SK-N-SH (cell line): ENCODE results near the gene TET2. TPM values are rescaled to one million over a fixed set of nuclear protein-coding genes. Genes with fewer than 3 reads are reported as not detected.

ENCODE experiments used
- CTCF ChIA-PET: fragments of 300-600, 350-600 bp; formaldehyde crosslinking; extraction: SDS; loops from one replicate; lab custom pipeline; 2021; lab: Yijun Ruan, JAX
- POLR2A ChIA-PET: fragments of 350-600 bp; sonication (Branson Sonifier 250); formaldehyde crosslinking; extraction: SDS; loops from one replicate; lab custom pipeline; 2020; ENCODE audit warnings: antibody characterized with exemption, inconsistent platforms; lab: Yijun Ruan, JAX
- DNase-seq: peaks from one replicate; pipeline ENCODE4 v3.0.0; 2012
- H2AFZ ChIP-seq: fragments of 200-600 bp; sonication (generic); 2 replicates; pipeline ENCODE4 v1.8.1; 2016; ENCODE audit warnings: antibody characterized with exemption, mild to moderate bottlenecking, low read depth
- H3F3A ChIP-seq: fragments of 200-600 bp; sonication (generic); replicated peaks from 2 replicates; pipeline ENCODE3; 2016; ENCODE audit warnings: antibody characterized with exemption, mild to moderate bottlenecking; ENCODE audit not compliant: insufficient read depth
- H3K27ac ChIP-seq, 2 experiments: fragments of 200-500 bp in 1 of 2; fragments of 200-600 bp in 1 of 2; sonication (Bioruptor generic) in 1 of 2; sonication (generic), shearing (Covaris generic) in 1 of 2; 2 replicates each; pipeline versions ENCODE4 v1.5.1 to v1.6.1; 2014 to 2016; ENCODE audit warnings: low read depth in 2 of 2, inconsistent platforms in 1 of 2, low read length in 1 of 2, mild to moderate bottlenecking in 1 of 2, mixed read lengths in 1 of 2
- H3K27me3 ChIP-seq: fragments of 200-600 bp; sonication (generic), shearing (Covaris generic); 2 replicates; pipeline ENCODE4 v1.6.1; 2016; ENCODE audit warnings: mixed run types; ENCODE audit not compliant: insufficient read depth
- H3K36me3 ChIP-seq, 2 experiments: fragments of 200-500 bp in 1 of 2; fragments of 200-600 bp in 1 of 2; sonication (Bioruptor generic) in 1 of 2; sonication (generic) in 1 of 2; replicated peaks in 1 of 2; 2 replicates each; pipeline versions ENCODE3 to v1.5.1; 2014 to 2016; ENCODE audit warnings: low read length in 1 of 2, mild to moderate bottlenecking in 1 of 2; ENCODE audit not compliant: insufficient read depth in 2 of 2, control insufficient read depth in 1 of 2
- H3K4me1 ChIP-seq, 2 experiments: fragments of 200-500 bp in 1 of 2; fragments of 200-600 bp in 1 of 2; sonication (Bioruptor generic) in 1 of 2; sonication (generic), shearing (Covaris generic) in 1 of 2; 2 replicates each; pipeline versions ENCODE4 v1.5.1 to v1.6.1; 2014 to 2016; ENCODE audit warnings: low read depth in 1 of 2, low read length in 1 of 2, mixed run types in 1 of 2; ENCODE audit not compliant: insufficient read depth in 2 of 2, control insufficient read depth in 1 of 2
- H3K4me2 ChIP-seq: fragments of 200-600 bp; sonication (generic), shearing (Covaris generic); 2 replicates; pipeline ENCODE4 v1.6.1; 2017; ENCODE audit warnings: mixed run types
- H3K4me3 ChIP-seq, 2 experiments: fragments of 200-500 bp in 1 of 2; fragments of 200-600 bp in 1 of 2; sonication (Bioruptor generic) in 1 of 2; sonication (generic), shearing (Covaris generic) in 1 of 2; 2 replicates each; pipeline versions ENCODE4 v1.5.1 to v1.8.1; 2014 to 2016; ENCODE audit warnings: low read depth in 2 of 2, inconsistent platforms in 1 of 2, low read length in 1 of 2, mild to moderate bottlenecking in 1 of 2, mixed read lengths in 1 of 2, moderate library complexity in 1 of 2
- H3K79me2 ChIP-seq: fragments of 200-600 bp; sonication (generic); 2 replicates; pipeline ENCODE4 v1.8.1; 2017; ENCODE audit warnings: mild to moderate bottlenecking; ENCODE audit not compliant: insufficient read depth
- H3K9ac ChIP-seq: fragments of 200-600 bp; sonication (generic); 2 replicates; pipeline ENCODE4 v1.6.1; 2017; ENCODE audit warnings: mixed run types
- H3K9me2 ChIP-seq: fragments of 200-600 bp; sonication (generic); 2 replicates; pipeline ENCODE4 v1.6.1; 2017; ENCODE audit warnings: mixed run types
- H3K9me3 ChIP-seq: fragments of 200-600 bp; sonication (generic); 2 replicates; pipeline ENCODE4 v1.6.1; 2017; ENCODE audit warnings: mixed run types, mild to moderate bottlenecking, moderate library complexity
- H4K20me1 ChIP-seq: fragments of 200-600 bp; sonication (generic); 2 replicates; pipeline ENCODE4 v1.6.1; 2017; ENCODE audit warnings: mild to moderate bottlenecking, mixed run types; ENCODE audit not compliant: insufficient read depth
- CHD2 ChIP-seq: fragments of 150-350 bp; IDR thresholded peaks from 2 replicates; pipeline ENCODE4 v1.6.1; 2018; ENCODE audit warnings: low read length; ENCODE audit not compliant: partially characterized antibody
- ELF1 ChIP-seq: IDR thresholded peaks from 2 replicates; pipeline ENCODE4 v1.4.0; 2012
- EP300 ChIP-seq, 2 experiments: IDR thresholded peaks; 2 replicates each; pipeline versions ENCODE4 v1.4.0 to v1.6.1; 2012; ENCODE audit warnings: borderline replicate concordance in 1 of 2, low read depth in 1 of 2, low read length in 1 of 2
- EZH2phosphoT487 ChIP-seq: fragments of 200-600 bp; sonication (generic); IDR thresholded peaks from 2 replicates; pipeline ENCODE4 v1.6.1; 2017; ENCODE audit warnings: low read depth, mixed run types, mild to moderate bottlenecking, antibody characterized with exemption, moderate library complexity, borderline replicate concordance
- FOSL2 ChIP-seq: IDR thresholded peaks from 2 replicates; pipeline ENCODE4 v1.4.0; 2012; ENCODE audit warnings: low read depth, mild to moderate bottlenecking, moderate library complexity, borderline replicate concordance
- FOXJ3 ChIP-seq: sonication (generic); formaldehyde crosslinking; IDR thresholded peaks from 2 replicates; pipeline ENCODE4 v1.5.1; 2020; ENCODE audit warnings: mild to moderate bottlenecking, missing genetic modification reagents
- GABPA ChIP-seq: IDR thresholded peaks from 2 replicates; pipeline ENCODE4 v1.4.0; 2012; ENCODE audit warnings: low read depth, mild to moderate bottlenecking
- IRF3 ChIP-seq: fragments of 150-350 bp; IDR thresholded peaks from 2 replicates; pipeline ENCODE4 v1.6.1; 2016; ENCODE audit warnings: mild to moderate bottlenecking, low read depth, low read length
- JUND ChIP-seq: IDR thresholded peaks from 2 replicates; pipeline ENCODE4 v1.4.0; 2012
- MXI1 ChIP-seq: IDR thresholded peaks from 2 replicates; pipeline ENCODE4 v1.6.1; 2012; ENCODE audit warnings: mild to moderate bottlenecking, low read depth, low read length, improper control_type of control experiment
- NFIC ChIP-seq: IDR thresholded peaks from 2 replicates; pipeline ENCODE4 v1.4.0; 2012; ENCODE audit warnings: borderline replicate concordance
- NRF1 ChIP-seq: IDR thresholded peaks from 2 replicates; pipeline ENCODE4 v1.6.1; 2012; ENCODE audit warnings: low read depth, mild to moderate bottlenecking, low read length
- POLR2AphosphoS5 ChIP-seq: IDR thresholded peaks from 2 replicates; pipeline ENCODE4 v1.6.1; 2012; ENCODE audit warnings: low read depth, low read length
- RAD21 ChIP-seq: IDR thresholded peaks from 2 replicates; pipeline ENCODE4 v1.6.1; 2012; ENCODE audit warnings: mild to moderate bottlenecking, low read length
- RCOR1 ChIP-seq: fragments of 150-350 bp; IDR thresholded peaks from 2 replicates; pipeline ENCODE4 v1.6.1; 2017; ENCODE audit warnings: antibody characterized with exemption, low read length
- RXRA ChIP-seq: IDR thresholded peaks from 2 replicates; pipeline ENCODE4 v1.4.0; 2012; ENCODE audit warnings: low read depth, mild to moderate bottlenecking, borderline replicate concordance
- SIN3A ChIP-seq: IDR thresholded peaks from 2 replicates; pipeline ENCODE4 v1.6.1; 2012; ENCODE audit warnings: low read depth, mild to moderate bottlenecking, low read length, moderate library complexity, borderline replicate concordance
- TCF12 ChIP-seq: IDR thresholded peaks from 2 replicates; pipeline ENCODE4 v1.4.0; 2012
- USF2 ChIP-seq: fragments of 150-350 bp; IDR thresholded peaks from 2 replicates; pipeline ENCODE4 v1.6.1; 2017; ENCODE audit warnings: antibody characterized with exemption, low read length, low read depth, borderline replicate concordance
- YY1 ChIP-seq: IDR thresholded peaks from 2 replicates; pipeline ENCODE4 v1.4.0; 2012; ENCODE audit warnings: low read depth, mild to moderate bottlenecking
- ZBTB33 ChIP-seq: IDR thresholded peaks from 2 replicates; pipeline ENCODE4 v1.4.0; 2012; ENCODE audit warnings: low read depth, borderline replicate concordance
- WGBS: methylation state at CpG from one replicate; pipeline ENCODE4 v1.1.6; 2017; ENCODE audit warnings: low lambda C conversion rate; 5-methylcytosine and 5-hydroxymethylcytosine counted together
- polyA plus RNA-seq, 3 experiments: library from polyadenylated mRNA; depleted of rRNA; stranded (reverse); fragments of >200 nt; gene quantifications; 2 replicates each; pipeline ENCODE4 v1.2.3, GENCODE V29; 2012
- TF ChIP-seq, protein P1 (sequence below): IDR thresholded peaks from 2 replicates; pipeline ENCODE4 v1.4.0; 2012; ENCODE audit warnings: low read depth
- TF ChIP-seq, protein P2 (sequence below): fragments of 200-600 bp; sonication (generic); IDR thresholded peaks from 2 replicates; pipeline ENCODE4 v1.6.1; 2017; ENCODE audit warnings: antibody characterized with exemption, mild to moderate bottlenecking, moderate library complexity

Gene TET2
- polyA plus RNA-seq, 1 of the 3 experiments (the other 2 are of a cell fraction): 3.5 TPM

DNA sequence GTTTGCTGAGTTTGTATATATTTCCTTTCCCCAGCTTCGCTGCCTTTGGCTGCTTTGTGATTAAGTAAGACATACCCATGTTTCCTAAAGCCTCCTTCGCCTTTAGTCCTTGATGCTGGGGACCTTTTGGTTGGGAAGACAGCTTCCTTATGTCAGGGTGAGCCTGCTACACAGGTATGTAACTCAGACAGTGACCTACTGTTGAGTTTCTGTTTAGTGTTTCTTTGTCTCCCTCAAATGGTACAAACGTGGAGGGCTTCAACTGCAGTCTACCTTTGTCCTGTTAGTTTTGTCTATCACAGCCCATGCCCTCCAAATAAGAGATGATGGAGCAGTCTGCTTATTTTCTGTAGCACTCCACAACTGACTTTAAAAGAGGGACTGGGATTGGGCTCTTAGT, 59.5 kb downstream of the TET2 start:
- Histone ChIP-seq H3F3A (no peaks in the 10 kb centered on the region), H3K9ac (no peak overlapping the region), H3K27me3 (no peaks in the 10 kb centered on the region), H2AFZ (no peak overlapping the region), H4K20me1 (no peaks in the 10 kb centered on the region; the same call in 1 of the 2 replicates), H3K36me3 (peaks cover 0 to 2% of the 10 kb centered on the region in 2 experiments), H3K4me3 (no peak overlapping the region), H3K4me1 (peaks cover 0 to 7% of the 10 kb centered on the region in 2 experiments; a peak in 1 of 4 replicates), H3K4me2 (no peak overlapping the region)
- CTCF ChIA-PET: interaction anchor here (0.8 to 0.9 kb wide), 2 partner anchors 12 to 24 kb away, joined by 3 to 4 read pairs; no protein-coding TSS in a partner anchor
- 88% methylated on average over 3 of the region's 3 CpGs for WGBS
- no peak for TF ChIP-seq CHD2
- TF ChIP-seq RXRA: no peak
- no peak for TF ChIP-seq ZBTB33
- no peak for TF ChIP-seq EZH2phosphoT487
- TF ChIP-seq FOSL2: no peak
- TF ChIP-seq YY1: no peak
- TF ChIP-seq ELF1: no peak
- no peak for TF ChIP-seq SIN3A
- no peak for TF ChIP-seq NFIC
- TF ChIP-seq GABPA: no peak
- no peak for TF ChIP-seq JUND
- TF ChIP-seq, all 33 proteins: peak for 0
- H3K9me3 ChIP-seq: no peaks in the 10 kb centered on the region
- H3K27ac ChIP-seq: no peak overlapping the region
- POLR2A ChIA-PET: no interaction called here
- H3K9me2 ChIP-seq: no peaks in the 10 kb centered on the region
- H3K79me2 ChIP-seq: peaks cover 35% of the 10 kb centered on the region
- no peak for DNase-seq

GRCh38 chr4:105207386-105207785, 60.7 kb downstream of the TET2 start:
- Histone ChIP-seq H4K20me1 (no peaks in the 10 kb centered on the region; the same call in 1 of the 2 replicates), H3K27ac (no peak overlapping the region), H3K27me3 (no peaks in the 10 kb centered on the region), H3K9me2 (no peaks in the 10 kb centered on the region), H3K4me3 (no peak overlapping the region), H3K9me3 (no peaks in the 10 kb centered on the region), H3F3A (no peaks in the 10 kb centered on the region), H3K36me3 (peaks cover 0 to 2% of the 10 kb centered on the region in 2 experiments), H3K9ac (no peak overlapping the region), H3K79me2 (peaks cover 39% of the 10 kb centered on the region), H2AFZ (no peak overlapping the region), H3K4me1 (peaks cover 0 to 6% of the 10 kb centered on the region in 2 experiments; a peak in 1 of 4 replicates), H3K4me2 (no peak overlapping the region)
- DNase-seq: no peak
- ChIA-PET POLR2A (no interaction called here), CTCF (interaction anchor here (0.9 kb wide), 1 partner anchor 11 kb away, joined by 4 read pairs; no protein-coding TSS in a partner anchor)
- TF ChIP-seq POLR2AphosphoS5 (no peak), NFIC (no peak), IRF3 (no peak), MXI1 (no peak), FOXJ3 (CRISPR knock-in tag) (no peak), NRF1 (no peak), TCF12 (no peak), RAD21 (no peak), EP300 (IDR thresholded peaks at IDR 0.05; ENCODE audit: borderline replicate concordance in 1 of 2, low read depth in 1 of 2, low read length in 1 of 2) (no peak), USF2 (no peak), RCOR1 (no peak)
- TF ChIP-seq, protein P1, sequence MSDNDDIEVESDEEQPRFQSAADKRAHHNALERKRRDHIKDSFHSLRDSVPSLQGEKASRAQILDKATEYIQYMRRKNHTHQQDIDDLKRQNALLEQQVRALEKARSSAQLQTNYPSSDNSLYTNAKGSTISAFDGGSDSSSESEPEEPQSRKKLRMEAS: no peak
- TF ChIP-seq, protein P2, sequence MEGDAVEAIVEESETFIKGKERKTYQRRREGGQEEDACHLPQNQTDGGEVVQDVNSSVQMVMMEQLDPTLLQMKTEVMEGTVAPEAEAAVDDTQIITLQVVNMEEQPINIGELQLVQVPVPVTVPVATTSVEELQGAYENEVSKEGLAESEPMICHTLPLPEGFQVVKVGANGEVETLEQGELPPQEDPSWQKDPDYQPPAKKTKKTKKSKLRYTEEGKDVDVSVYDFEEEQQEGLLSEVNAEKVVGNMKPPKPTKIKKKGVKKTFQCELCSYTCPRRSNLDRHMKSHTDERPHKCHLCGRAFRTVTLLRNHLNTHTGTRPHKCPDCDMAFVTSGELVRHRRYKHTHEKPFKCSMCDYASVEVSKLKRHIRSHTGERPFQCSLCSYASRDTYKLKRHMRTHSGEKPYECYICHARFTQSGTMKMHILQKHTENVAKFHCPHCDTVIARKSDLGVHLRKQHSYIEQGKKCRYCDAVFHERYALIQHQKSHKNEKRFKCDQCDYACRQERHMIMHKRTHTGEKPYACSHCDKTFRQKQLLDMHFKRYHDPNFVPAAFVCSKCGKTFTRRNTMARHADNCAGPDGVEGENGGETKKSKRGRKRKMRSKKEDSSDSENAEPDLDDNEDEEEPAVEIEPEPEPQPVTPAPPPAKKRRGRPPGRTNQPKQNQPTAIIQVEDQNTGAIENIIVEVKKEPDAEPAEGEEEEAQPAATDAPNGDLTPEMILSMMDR: no peak
- 94% methylated on average over 2 of the region's 2 CpGs for WGBS
